Lung (tissue), 12 donors: Measurements from ENCODE around the gene CENPP. TPM values are rescaled to one million over a fixed set of nuclear protein-coding genes. Genes with fewer than 3 reads are reported as not detected.

Experiments
- ATAC-seq: fragments of 200-7000 bp; cut with Tn5 transposase; one replicate; pipeline ENCODE4 v1.9.1; 2020; ENCODE audit warnings: moderate number of reproducible peaks; ENCODE audit not compliant: insufficient read depth, low FRiP score
- DNase-seq, 3 donors: peaks; one replicate each; pipeline ENCODE4 v3.0.0-alpha.2; 2013 to 2017
- H3K27ac ChIP-seq, 2 donors: one replicate each; pipeline ENCODE4 v1.5.1; 2013; ENCODE audit warnings: mild to moderate bottlenecking in 2 of 2, moderate library complexity in 2 of 2, control low read depth in 1 of 2, inconsistent platforms in 1 of 2, low read depth in 1 of 2, low read length in 1 of 2
- H3K27me3 ChIP-seq, 3 donors: one replicate each; pipeline ENCODE4 v1.5.1; 2013; ENCODE audit warnings: low read length in 2 of 3; ENCODE audit not compliant: control insufficient read depth in 3 of 3, insufficient read depth in 3 of 3
- H3K36me3 ChIP-seq, 4 donors: one replicate each; pipeline ENCODE4 v1.5.1; 2013; ENCODE audit warnings: low read length in 4 of 4, mild to moderate bottlenecking in 1 of 4, moderate library complexity in 1 of 4; ENCODE audit not compliant: control insufficient read depth in 4 of 4, insufficient read depth in 4 of 4
- H3K4me1 ChIP-seq, 5 donors: one replicate each; pipeline ENCODE4 v1.5.1; 2013; ENCODE audit warnings: low read length in 5 of 5, mild to moderate bottlenecking in 2 of 5, moderate library complexity in 1 of 5; ENCODE audit not compliant: control insufficient read depth in 5 of 5, insufficient read depth in 5 of 5
- H3K4me3 ChIP-seq: one replicate; pipeline ENCODE4 v1.5.1; 2013; ENCODE audit warnings: mild to moderate bottlenecking, control low read depth, moderate library complexity
- H3K9ac ChIP-seq, 2 donors: one replicate each; pipeline ENCODE4 v1.5.1; 2013; ENCODE audit warnings: low read length in 2 of 2, control low read depth in 1 of 2; ENCODE audit not compliant: insufficient read depth in 1 of 2
- H3K9me3 ChIP-seq, 4 donors: one replicate each; pipeline ENCODE4 v1.5.1; 2013; ENCODE audit warnings: low read length in 3 of 4, mild to moderate bottlenecking in 1 of 4, moderate library complexity in 1 of 4; ENCODE audit not compliant: control insufficient read depth in 4 of 4, insufficient read depth in 3 of 4
- CTCF ChIP-seq: IDR thresholded peaks from 2 replicates; pipeline ENCODE4 v1.5.1; 2012; ENCODE audit warnings: mild to moderate bottlenecking; ENCODE audit errors: control extremely low read depth, extremely low read depth
- WGBS, 2 donors: extraction: QIAGEN DNeasy Blood & Tissue Kit; methylation state at CpG; one replicate each; pipeline ENCODE4 v1.1.7; 2013; 5-methylcytosine and 5-hydroxymethylcytosine counted together
- polyA plus RNA-seq, 2 donors: library from polyadenylated mRNA; stranded (reverse); fragments of 200-250 nt; gene quantifications; one replicate each; pipeline ENCODE4 v1.2.1, GENCODE V29; 2013
- total RNA-seq, 2 donors: library from RNA; depleted of rRNA in 1 of 2; stranded (reverse); fragments of >200 nt in 1 of 2; gene quantifications; one replicate each; pipeline ENCODE4 v1.2.1, GENCODE V29; 2014 to 2021
- donor health status: control.
- donor health status: control.
- donor health status: Bipolar disorder and iron deficiency.
- donor health status: healthy.
- donor health status: DM: yes; HTN: yes; CAD: no.

CENPP gene
- total and polyA plus RNA-seq, 4 donors: 1.2 to 11.8 (median 2.9) TPM

- WGBS, 2 donors: 84 to 87% methylated on average over 5 of the region's 5 CpGs
Measured at GRCh38 chr9:92432350-92432749, 106.6 kb downstream of the CENPP start.

GRCh38 chr9:92432972-92433548, 107.3 kb downstream of the CENPP start:
- Histone ChIP-seq H3K9me3 (no peaks in the 10 kb centered on the region), H3K9ac (no peak overlapping the region), H3K27me3 (no peaks in the 10 kb centered on the region), H3K4me1 (peaks cover 0 to 10% (median 0%) of the 10 kb centered on the region in 5 donors), H3K27ac (no peak overlapping the region), H3K36me3 (no peaks in the 10 kb centered on the region), H3K4me3 (no peak overlapping the region)
- ATAC-seq: no peak
- 93 to 96% methylated on average over 5 of the region's 5 CpGs for WGBS, 2 donors
- TF ChIP-seq CTCF: no peak
- no peak for DNase-seq

More at GRCh38 chr9:92432350-92432749, 106.6 kb downstream of the CENPP start:
- no peak for ATAC-seq
- H3K36me3 ChIP-seq: no peaks in the 10 kb centered on the region
- no peak overlapping the region for H3K4me3 ChIP-seq
- H3K9ac ChIP-seq: no peak overlapping the region
- H3K27ac ChIP-seq: no peak overlapping the region
- no peak for TF ChIP-seq CTCF
- H3K4me1 ChIP-seq: peaks cover 0 to 10% (median 0%) of the 10 kb centered on the region in 5 donors
- H3K27me3 ChIP-seq: no peaks in the 10 kb centered on the region
- no peaks in the 10 kb centered on the region for H3K9me3 ChIP-seq
- peak in 2 of 3 donors; percentile 62 to 77 for DNase-seq

- WGBS, 2 donors: 35 to 78% methylated on average over 1 of the region's 1 CpG
- no peak overlapping the region for H3K27ac ChIP-seq
- H3K9me3 ChIP-seq: no peaks in the 10 kb centered on the region
- H3K36me3 ChIP-seq: no peaks in the 10 kb centered on the region
- H3K4me3 ChIP-seq: no peak overlapping the region
- ATAC-seq: no peak
- H3K27me3 ChIP-seq: no peaks in the 10 kb centered on the region
- TF ChIP-seq CTCF: no peak
- peaks cover 0 to 5% (median 0%) of the 10 kb centered on the region in 5 donors for H3K4me1 ChIP-seq
- H3K9ac ChIP-seq: no peak overlapping the region
- DNase-seq: no peak
Measured at GRCh38 chr9:92435263-92435662, 109.5 kb downstream of the CENPP start.
